WTC11 (cell line): ENCODE measurements around the gene UGGT2.

Source experiments
- CTCF ChIP-seq: fragments of 200-600 bp; IDR thresholded peaks from 2 replicates; pipeline ENCODE4 v1.8.0; 2022; ENCODE audit warnings: antibody characterized with exemption
- JUN ChIP-seq: sonication (generic); formaldehyde crosslinking; IDR thresholded peaks from 2 replicates; pipeline ENCODE4 v1.8.0; 2023; ENCODE audit warnings: mild to moderate bottlenecking, missing genetic modification reagents
- MAX ChIP-seq: sonication (generic); formaldehyde crosslinking; IDR thresholded peaks from 2 replicates; pipeline ENCODE4 v1.8.0; 2022; ENCODE audit warnings: mild to moderate bottlenecking, missing genetic modification reagents
- NR1H2 ChIP-seq: sonication (generic); formaldehyde crosslinking; IDR thresholded peaks from 2 replicates; pipeline ENCODE4 v1.9.0; 2021; ENCODE audit warnings: mild to moderate bottlenecking, moderate library complexity, missing genetic modification reagents
- NR2C2 ChIP-seq: sonication (generic); formaldehyde crosslinking; IDR thresholded peaks from 2 replicates; pipeline ENCODE4 v1.8.0; 2022; ENCODE audit warnings: mild to moderate bottlenecking, missing genetic modification reagents
- NR3C1 ChIP-seq: sonication (generic); formaldehyde crosslinking; conservative IDR thresholded peaks from 2 replicates; pipeline ENCODE4 v1.8.1; 2023; ENCODE audit warnings: low read depth, mild to moderate bottlenecking, missing genetic modification reagents
- RELA ChIP-seq: sonication (generic); formaldehyde crosslinking; IDR thresholded peaks from 2 replicates; pipeline ENCODE4 v1.8.1; 2022; ENCODE audit warnings: missing genetic modification reagents, mild to moderate bottlenecking, borderline replicate concordance
- SMAD3 ChIP-seq: sonication (generic); formaldehyde crosslinking; IDR thresholded peaks from 2 replicates; pipeline ENCODE4 v1.8.0; 2022; ENCODE audit warnings: missing genetic modification reagents, mild to moderate bottlenecking, borderline replicate concordance
- TCF7 ChIP-seq: sonication (generic); formaldehyde crosslinking; IDR thresholded peaks from 2 replicates; pipeline ENCODE4 v1.8.0; 2022; ENCODE audit warnings: mild to moderate bottlenecking, low read depth, missing genetic modification reagents, moderate library complexity
- USF1 ChIP-seq: sonication (generic); formaldehyde crosslinking; IDR thresholded peaks from 2 replicates; pipeline ENCODE4 v1.8.0; 2022; ENCODE audit warnings: mild to moderate bottlenecking, missing genetic modification reagents
- ZBTB21 ChIP-seq: sonication (generic); formaldehyde crosslinking; IDR thresholded peaks from 2 replicates; pipeline ENCODE4 v1.8.1; 2023; ENCODE audit warnings: mild to moderate bottlenecking, missing genetic modification reagents, borderline replicate concordance
- ZNF138 ChIP-seq: sonication (generic); formaldehyde crosslinking; conservative IDR thresholded peaks from 2 replicates; pipeline ENCODE4 v1.8.1; 2022; ENCODE audit warnings: mild to moderate bottlenecking, moderate library complexity, missing genetic modification reagents
- ZNF232 ChIP-seq: sonication (generic); formaldehyde crosslinking; IDR thresholded peaks from 2 replicates; pipeline ENCODE4 v1.8.0; 2022; ENCODE audit warnings: mild to moderate bottlenecking, missing genetic modification reagents
- ZSCAN18 ChIP-seq: fragments of 250-450 bp; sonication (Bioruptor Pico); IDR thresholded peaks from 2 replicates; pipeline ENCODE4 v2.1.2; 2022; ENCODE audit warnings: mild to moderate bottlenecking, moderate library complexity

- TF ChIP-seq CTCF, result no peak
- no peak for TF ChIP-seq ZNF138 (CRISPR knock-in tag)
- no peak for TF ChIP-seq SMAD3 (CRISPR knock-in tag)
- no peak for TF ChIP-seq TCF7 (CRISPR knock-in tag)
- no peak for TF ChIP-seq ZBTB21 (CRISPR knock-in tag)
- TF ChIP-seq RELA (CRISPR knock-in tag), result no peak
- TF ChIP-seq NR1H2, result no peak
- no peak for TF ChIP-seq ZNF232
- no peak for TF ChIP-seq ZSCAN18
- no peak for TF ChIP-seq NR3C1
- TF ChIP-seq USF1 (CRISPR knock-in tag), result no peak
- TF ChIP-seq MAX, result no peak
- no peak for TF ChIP-seq NR2C2 (CRISPR knock-in tag)
- no peak for TF ChIP-seq JUN (CRISPR knock-in tag)
Measured at GRCh38 chr13:96082640-96083039, 29.4 kb upstream of the UGGT2 start.
